Hematopoietic multipotent progenitor cell treated with erythropoietin and hydrocortisone succinate and interleukin-3 and kit ligand, for 8 days (in vitro differentiated cells): ENCODE data around the gene MAPKAPK2.
"Not testable (repeated sequence)": the region's sequence is repeated elsewhere in the genome, so short reads cannot be mapped to it uniquely, and the experiment has no call there.

ENCODE experiments used
- DNase-seq: peaks from one replicate; pipeline ENCODE4 v3.0.0-alpha.2; 2015

The MAPKAPK2 gene

DNA sequence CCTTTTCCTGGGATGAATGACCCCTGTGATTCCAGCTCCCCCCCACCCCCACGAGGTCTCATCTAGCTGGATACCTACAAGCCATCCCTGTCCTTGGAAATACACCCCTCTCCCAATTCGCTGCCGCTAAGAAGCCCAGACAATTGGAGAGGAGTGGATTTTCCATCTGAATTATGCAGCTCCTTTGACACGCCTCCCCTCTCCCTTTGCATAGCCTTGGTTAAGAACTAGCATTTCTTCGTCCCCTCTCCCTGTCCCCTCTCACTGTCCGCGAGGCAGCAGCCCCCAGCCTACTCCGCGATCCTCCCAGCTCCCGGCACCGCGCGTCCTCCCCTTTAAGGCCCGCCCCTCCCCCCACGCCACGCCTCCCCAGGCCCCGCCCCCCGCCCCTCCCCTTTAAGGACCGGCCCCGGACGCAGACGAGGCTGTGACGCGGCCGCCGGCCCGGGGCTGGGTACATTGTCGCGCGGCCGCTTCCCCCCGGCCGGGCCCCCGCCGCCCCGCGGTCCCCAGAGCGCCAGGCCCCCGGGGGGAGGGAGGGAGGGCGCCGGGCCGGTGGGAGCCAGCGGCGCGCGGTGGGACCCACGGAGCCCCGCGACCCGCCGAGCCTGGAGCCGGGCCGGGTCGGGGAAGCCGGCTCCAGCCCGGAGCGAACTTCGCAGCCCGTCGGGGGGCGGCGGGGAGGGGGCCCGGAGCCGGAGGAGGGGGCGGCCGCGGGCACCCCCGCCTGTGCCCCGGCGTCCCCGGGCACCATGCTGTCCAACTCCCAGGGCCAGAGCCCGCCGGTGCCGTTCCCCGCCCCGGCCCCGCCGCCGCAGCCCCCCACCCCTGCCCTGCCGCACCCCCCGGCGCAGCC is at the start of gene MAPKAPK2:
TSS of gene MAPKAPK2 (plus strand) at position 428 of the 856 bp plus-strand sequence. CDS start at position 753, 325 bp downstream.
- DNase-seq, result peak; percentile 55

DNA sequence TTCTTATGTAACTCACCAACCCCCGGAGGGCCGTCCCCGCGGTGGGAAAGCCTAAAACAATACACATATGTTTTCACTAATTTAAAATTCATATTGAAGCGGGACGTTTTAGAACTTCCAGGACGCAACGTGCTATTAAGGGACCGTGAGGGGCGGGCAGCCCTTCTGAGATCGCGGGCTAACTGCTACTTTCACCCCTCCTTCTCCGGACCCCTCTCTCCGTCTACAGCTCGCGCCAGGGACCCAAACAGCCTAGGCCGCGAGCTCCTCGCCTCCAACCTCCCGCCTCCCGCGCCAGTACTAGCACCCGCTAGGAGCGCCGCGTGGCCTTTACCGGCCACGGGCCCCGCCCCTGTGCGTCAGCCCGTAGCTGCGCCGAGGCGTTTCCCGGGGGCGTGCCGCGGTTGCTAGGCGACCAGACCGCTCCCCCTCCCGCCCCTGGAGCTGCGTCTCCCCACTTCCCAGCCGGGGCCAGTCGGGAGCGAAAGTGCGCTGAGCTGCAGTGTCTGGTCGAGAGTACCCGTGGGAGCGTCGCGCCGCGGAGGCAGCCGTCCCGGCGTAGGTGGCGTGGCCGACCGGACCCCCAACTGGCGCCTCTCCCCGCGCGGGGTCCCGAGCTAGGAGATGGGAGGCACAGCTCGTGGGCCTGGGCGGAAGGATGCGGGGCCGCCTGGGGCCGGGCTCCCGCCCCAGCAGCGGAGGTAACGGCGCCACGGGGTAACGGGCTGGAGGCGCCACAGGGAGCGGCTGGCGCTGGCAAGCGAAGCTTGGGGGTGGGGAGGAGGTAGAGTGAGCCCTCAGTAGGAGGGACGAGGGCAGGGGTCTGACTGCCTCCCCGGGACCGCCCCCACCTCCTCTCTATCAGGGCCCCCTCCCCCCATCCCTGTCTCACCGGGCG is 49.4 kb upstream of the MAPKAPK2 start, which contains the start of gene DYRK3:
TSS of gene DYRK3 (plus strand) at position 457 of the 898 bp plus-strand sequence. CDS start at position 625, 168 bp downstream.
- peak; percentile 92 for DNase-seq

DNA sequence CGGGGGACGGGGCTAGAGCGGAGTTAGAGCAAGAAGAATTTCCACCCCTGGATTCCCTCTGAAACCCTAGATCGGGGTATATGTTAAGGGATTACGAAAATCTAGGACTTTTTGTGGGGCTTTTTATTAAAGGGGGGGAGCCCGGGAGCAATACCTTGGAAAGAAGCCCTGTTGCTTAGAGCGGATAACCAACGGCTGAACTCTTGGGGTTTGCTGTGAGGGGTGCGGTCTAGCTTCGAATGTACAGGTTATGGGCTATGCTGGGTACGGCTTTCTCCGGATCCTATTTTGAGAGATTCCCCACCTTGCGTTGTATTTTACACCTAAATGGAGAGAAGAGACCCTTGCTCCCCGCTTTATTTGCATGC is 48.7 kb upstream of the MAPKAPK2 start:
- DNase-seq, result peak; percentile 69

DNA sequence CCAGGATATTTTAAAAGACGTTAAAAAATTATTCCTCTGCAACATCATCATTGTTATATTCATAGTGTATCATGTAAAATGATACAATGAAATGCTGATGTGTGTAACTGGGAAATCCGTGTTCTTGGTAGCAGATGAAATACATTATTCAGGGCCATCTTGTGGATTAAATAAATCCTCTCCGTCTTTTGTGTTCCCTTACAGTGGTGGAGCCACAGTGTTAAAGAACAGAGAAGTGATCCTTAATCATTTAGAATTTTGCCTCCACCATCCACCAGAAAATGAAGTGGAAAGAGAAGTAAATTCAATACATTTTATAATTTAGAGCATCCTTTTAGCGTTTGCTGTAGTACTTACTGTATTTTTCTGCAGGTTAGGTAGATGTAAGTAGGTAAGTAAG is 48.0 kb upstream of the MAPKAPK2 start:
- no peak for DNase-seq

DNA sequence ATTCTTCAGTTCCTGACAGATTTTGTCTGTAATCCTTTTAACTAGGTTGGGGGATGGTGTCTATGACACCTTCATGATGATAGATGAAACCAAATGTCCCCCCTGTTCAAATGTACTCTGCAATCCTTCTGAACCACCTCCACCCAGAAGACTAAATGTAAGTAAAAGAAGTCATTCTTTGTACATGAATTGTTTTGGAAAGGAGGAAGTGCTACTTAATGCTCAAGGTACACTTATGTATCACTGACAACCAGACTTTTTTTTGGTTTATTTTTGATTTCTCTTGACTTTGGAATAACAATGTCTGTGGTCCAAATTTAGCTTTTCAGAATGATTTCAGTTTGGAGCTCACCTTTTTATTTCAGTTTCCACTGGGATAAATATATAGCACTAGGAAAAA is 47.1 kb upstream of the MAPKAPK2 start:
- no peak for DNase-seq

DNA sequence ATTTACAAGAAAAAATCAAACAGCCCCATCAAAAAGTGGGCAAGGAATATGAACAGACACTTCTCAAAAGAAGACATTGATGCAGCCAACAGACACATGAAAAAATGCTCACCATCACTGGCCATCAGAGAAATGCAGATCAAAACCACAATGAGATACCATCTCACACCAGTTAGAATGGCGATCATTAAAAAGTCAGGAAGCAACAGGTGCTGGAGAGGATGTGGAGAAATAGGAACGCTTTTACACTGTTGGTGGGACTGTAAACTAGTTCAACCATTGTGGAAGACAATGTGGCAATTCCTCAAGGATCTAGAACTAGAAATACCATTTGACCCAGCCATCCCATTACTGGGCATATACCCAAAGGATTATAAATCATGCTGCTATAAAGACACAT is 42.6 kb upstream of the MAPKAPK2 start:
- DNase-seq, result not testable (repeated sequence)

DNA sequence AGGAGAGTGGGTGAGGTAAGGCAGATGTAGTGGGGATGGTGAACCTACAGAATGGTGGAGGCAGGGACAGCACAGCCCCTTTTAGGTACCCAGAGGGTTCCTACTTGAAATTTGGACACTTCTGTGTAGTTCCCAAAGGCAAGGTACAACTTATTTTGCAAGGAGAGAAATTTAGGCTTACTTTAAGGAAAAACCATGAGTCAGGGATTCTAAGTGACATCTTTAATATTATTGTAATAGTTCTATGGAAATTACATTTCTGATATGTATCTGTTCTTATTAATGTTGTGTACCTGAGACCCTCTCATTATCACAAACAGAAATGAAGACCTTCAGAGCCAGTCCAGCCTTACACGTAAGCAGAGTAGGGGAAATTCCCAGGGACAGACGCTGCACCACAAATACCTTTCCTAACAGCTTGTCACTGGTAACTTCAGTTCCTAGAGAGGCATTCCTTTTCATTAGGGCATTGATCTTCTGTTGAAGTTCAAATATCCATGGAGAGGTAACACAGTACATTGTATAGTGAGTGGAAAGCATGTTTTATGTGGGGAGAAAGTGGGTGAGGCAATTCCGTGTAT is 41.5 kb upstream of the MAPKAPK2 start:
- no peak for DNase-seq

DNA sequence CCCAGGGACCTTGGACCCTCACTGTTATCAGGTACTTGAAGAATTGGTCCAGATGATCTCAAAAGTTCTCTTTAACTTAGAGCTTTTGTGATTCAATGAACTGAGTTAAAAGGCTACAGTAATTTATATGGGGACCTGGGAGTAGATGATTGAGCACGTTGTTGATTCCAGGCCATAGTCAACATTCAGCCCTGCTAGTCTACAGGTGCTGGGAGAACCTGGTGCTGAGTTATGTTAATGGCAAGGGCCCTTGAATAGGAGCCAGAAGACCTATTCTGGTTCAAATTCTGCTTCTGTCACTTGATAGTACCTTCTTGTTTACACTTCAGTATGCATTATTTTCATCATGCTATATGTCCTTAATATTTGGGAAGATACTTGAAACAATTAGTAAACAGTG is 38.2 kb upstream of the MAPKAPK2 start:
- no peak for DNase-seq

DNA sequence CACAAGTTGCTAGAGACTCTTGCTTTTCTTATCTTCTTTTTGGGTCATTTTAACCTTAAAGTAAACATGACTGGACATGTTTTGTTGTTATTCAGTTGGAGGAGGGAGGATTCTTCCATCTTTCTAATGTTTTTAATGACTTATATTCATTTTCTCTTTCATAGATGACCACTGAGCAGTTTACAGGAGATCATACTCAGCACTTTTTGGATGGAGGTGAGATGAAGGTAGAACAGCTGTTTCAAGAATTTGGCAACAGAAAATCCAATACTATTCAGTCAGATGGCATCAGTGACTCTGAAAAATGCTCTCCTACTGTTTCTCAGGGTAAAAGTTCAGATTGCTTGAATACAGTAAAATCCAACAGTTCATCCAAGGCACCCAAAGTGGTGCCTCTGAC is 37.5 kb upstream of the MAPKAPK2 start:
- DNase-seq, result no peak

DNA sequence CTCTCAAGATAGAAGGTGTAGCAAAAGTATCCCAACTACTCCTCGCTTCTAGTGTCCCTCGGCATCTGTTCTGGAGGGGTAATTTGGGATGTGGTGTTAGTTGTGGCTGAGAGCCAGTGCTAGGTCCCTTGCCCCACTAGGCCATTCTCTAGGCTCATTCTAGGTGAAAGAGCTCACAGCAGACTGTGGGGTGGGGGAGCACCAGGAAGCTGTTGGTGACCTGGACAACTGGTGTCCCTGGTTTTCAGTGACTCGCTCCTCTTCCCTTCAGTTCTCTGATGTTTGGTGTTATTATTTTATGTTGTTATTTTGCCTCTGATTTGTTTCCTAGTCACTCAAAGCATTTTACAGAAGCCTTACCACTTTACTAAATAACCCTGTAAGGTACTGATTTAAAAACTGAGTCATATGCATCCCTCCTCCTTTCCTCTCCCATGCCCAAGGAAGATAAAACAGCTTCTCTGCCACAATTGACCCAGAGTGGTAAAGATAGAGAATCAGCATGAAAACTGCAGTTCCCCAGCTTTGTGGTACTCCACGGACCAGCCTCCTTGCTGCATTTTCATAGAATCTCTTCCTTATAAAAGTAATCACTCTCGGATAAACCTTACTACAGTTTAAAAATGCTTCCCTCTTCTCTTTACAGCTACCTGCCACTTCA is 35.3 kb upstream of the MAPKAPK2 start:
- DNase-seq, result peak; percentile 56

DNA sequence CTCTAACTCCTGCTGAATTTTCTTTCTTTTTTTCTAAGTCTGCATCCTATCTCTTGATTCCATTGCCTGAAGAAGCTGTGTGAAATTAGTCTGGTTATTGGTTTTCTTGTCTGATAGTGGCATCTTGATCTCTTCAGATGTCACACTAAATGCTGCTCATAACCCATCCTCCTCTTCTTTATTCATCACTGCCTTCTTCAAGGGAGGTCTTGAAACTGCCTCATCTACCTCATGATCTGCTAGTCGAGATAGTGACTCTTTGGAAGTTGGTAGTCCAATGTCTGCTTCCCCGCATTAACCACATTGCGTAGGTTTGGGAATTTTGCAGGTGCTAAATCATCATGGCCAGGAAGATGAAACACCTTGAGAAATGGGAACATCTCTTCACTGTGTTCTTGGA is 33.7 kb upstream of the MAPKAPK2 start:
- DNase-seq, result no peak

DNA sequence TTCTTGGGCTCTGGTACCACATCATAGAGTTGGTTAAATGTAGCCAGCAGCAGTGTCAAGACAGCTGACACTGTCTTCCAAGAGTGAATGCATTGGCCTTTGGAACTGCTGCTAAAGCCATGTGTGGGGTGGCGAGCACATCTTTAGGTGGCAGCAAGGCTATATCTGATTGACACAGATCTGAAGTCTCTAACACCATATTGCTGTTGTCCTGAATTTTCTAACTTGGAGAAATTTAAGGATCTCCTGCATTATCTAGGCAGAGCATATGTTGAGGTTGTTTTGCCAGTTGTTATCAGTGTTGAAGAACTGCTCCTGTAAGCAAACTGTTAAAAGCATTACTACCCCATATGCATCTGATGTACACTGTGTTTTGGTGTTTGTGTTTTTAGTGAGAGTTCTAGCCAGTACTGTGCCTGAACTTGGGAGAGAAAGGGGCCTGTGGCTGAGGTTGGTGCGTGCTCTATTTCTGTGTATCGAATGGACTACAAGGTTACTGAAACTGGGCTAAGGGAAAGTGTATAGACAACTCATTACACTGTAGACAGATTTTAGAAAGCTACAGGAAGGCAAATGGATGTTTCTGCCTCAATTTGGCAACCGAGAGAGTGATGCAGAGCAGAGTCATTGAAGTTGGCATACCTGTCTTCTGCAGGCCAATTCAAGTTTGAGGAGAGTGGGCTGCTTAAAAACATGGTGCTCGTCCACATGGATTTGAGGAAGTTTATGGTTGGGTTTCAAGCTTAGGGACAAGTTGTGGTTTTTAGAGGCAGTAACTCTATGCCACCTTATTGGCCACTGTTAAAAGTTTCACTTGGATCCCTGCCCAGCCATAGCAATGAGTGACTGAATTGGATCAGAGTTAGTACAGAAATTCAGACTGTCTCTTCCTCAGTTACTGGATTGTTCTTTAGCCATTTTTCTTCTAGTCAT is 32.5 kb upstream of the MAPKAPK2 start:
- peak; percentile 95 for DNase-seq

DNA sequence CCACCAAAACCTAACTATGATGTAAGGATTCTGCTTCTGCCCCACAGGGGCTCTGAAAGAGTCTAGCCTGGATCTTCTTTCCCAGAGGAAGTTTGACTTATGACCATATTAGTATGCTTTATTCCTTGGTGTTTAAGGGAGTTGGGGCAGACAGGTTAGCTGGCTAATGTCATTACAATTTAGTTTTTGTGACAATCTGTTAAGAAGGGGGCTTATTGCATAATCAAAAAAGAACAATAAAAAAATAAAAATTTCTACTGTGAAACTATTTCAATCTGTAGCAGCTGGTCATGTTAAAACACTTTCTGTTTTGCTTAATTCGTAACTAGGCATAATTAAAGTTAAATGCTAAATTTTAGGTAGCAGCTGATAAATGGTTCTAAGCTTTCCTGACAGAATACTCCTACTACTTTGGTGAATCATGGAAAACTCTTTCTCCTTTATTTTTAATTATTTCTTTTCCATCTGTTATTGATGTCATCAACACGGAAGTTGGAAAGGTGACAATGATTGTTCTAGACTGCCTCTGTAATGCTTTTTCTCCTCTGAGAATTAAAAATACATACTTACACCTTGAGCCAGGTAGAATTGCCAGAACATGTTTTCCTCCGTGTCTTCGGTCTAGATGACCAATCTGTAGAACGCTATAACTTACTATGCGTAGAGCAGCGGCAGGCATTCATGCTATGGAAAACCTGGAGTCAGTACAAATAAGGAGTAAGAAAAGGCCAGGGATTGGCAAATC is 30.8 kb upstream of the MAPKAPK2 start:
- DNase-seq, result no peak

DNA sequence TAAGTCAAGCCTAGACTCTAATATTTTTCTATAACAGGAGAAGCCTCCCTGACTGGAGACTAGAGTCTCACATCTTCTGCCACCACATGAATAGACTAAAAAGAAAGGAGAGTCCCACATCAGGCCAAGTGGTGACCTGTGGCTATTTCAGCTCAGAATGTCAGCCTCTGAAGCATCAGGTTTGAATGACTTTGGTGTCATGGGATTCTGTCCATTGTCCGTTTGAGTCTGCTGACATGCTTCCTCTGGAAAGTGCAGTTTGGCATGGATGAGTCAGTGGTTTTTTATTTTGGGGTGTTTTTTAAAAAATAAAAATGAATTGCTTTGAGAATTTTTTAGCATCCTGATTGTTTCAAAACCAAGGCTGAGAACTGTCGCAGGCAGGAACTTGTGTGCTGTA is 29.9 kb upstream of the MAPKAPK2 start:
- no peak for DNase-seq

DNA sequence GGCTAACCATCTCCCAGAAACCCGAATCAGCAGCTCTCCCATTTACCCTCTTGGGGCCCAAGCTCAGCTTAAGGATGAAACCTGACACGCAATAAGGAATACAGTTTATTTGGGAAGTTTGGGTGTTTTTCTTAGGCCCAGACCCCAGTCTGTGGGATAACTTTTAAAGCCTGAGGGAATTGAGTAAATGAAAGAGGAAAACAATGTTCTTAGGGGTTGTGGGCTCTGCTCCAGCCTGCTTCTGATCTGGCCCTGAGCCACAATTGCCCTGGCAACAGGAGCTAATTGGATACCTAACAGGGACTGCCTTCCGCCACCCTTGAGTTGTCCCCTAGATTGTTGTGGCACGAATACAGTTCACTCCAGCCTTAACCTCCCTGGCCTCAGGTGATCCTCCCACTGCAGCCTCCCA is 29.2 kb upstream of the MAPKAPK2 start:
- no peak for DNase-seq

DNA sequence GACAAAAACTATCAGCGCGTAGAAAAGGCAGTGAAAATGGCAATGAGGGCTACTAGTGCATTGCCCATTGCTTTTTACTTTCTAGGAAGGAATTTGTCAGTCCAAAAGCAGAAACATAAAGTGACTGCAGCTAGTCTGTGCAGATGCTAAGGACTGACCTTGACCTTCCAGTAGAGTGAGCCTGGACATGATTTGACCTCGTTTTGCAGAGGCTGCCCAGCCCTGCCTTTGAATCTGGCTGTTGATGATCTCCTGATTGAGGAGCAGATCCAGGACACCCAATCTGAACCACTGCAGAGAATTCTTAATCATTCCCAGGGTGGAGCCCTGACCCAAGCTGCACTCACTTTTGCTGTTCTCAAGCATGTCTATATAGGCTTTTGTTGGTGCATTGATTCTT is 27.8 kb upstream of the MAPKAPK2 start:
- no peak for DNase-seq

DNA sequence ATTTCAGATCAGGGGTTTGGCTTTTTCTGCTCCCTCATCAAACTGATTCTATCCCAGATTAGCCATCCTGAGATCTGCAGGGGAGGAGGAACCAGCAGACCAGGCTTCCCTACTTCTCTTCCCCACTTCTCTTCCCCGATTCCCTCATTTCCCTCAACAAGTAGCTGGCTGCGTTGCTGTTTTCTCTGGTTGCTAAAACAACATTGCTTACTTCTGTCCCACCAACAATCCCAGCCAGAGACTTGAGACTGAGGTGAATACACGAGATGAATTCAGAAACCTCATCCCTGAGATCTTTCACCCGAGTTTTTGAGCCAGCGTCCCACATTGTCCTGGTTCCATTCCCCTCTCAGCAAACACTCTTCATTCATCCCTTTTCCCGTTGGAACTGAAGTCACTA is 27.0 kb upstream of the MAPKAPK2 start:
- no peak for DNase-seq

DNA sequence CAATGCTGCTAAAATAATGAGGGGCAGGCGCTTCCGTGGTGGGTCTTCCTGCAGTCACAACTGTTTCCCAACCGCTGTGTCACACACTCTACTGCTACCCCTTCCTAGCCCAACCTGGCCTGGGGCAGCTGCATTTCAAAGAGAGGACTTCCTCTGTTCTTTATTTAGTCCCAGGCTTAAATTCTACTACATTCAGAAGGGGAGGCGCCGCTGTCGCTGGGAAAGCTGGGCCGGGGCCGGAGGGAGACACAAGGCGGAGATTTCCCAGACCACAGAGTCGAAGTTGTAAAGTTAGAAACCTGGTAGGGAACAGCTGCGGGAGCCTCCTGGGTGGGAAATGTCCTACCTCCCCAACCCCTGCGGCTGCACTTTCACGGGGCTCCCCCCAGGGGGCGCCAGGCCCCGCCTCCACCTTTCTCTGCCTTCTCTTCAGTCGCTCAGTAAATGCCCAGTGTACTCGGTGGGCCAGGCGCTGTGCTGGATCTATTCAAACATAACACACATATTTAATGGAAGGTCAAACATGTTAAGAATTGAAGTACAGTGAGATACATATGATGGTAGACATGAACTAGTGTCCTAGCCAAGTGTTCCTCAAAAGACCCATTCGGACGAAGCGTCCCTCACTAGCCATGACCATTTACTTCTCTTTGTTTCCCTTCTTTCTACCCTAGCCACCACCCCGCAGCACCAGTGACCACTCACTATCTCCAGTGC is 26.3 kb upstream of the MAPKAPK2 start:
- peak; percentile 75 for DNase-seq

DNA sequence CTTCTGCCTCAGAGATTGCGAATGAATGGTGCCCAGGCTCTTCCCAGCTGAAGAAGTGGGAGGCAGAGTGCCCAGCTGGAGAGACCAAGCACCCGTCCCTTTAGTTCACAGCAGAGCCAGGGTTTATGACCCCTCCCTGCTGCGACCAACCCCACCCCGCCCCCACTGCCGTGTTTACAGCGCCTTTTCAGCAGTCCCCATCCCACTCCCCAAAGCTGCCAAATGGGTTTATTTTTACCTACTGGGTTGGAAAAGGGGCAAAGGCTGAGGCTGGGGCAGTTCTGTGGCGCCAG is 25.8 kb upstream of the MAPKAPK2 start:
- no peak for DNase-seq

DNA sequence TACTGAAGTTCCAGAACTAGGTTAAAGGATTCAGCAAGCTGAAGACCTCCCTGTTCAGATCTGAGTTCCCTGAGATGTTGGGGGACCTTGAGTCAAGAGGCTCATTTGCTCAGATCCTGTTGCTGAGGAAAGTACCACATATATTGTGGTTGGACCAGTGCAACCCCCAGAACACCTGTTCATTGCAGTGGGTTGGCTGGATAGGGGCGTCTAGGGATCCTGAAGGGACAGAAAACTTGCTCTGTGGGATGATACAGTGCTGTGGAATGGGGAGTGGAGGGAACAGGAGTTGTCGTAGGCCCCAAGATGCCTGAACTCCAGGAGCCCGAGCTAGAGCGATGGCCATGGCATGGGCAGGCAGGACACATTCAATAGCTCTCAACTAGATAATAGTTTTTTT is 24.6 kb upstream of the MAPKAPK2 start:
- no peak for DNase-seq
